BLaER1 (cell line): Measurements from ENCODE around the gene PARD6G.

ENCODE experiments used
- H3K27ac ChIP-seq: shearing (Covaris generic); formaldehyde crosslinking; 2 replicates; pipeline ENCODE4 v1.8.1; 2022
- H3K27me3 ChIP-seq: shearing (Covaris generic); formaldehyde crosslinking; 2 replicates; pipeline ENCODE4 v1.8.1; 2022
- H3K36me3 ChIP-seq: shearing (Covaris generic); formaldehyde crosslinking; 2 replicates; pipeline ENCODE4 v1.8.1; 2022
- H3K4me1 ChIP-seq: shearing (Covaris generic); formaldehyde crosslinking; 2 replicates; pipeline ENCODE4 v1.8.1; 2022
- H3K4me2 ChIP-seq: shearing (Covaris generic); formaldehyde crosslinking; 2 replicates; pipeline ENCODE4 v1.8.1; 2022
- H3K4me3 ChIP-seq: shearing (Covaris generic); formaldehyde crosslinking; 2 replicates; pipeline ENCODE4 v1.8.1; 2022
- H3K9ac ChIP-seq: shearing (Covaris generic); formaldehyde crosslinking; 2 replicates; pipeline ENCODE4 v1.8.1; 2022
- H3K9me3 ChIP-seq: shearing (Covaris generic); formaldehyde crosslinking; 2 replicates; pipeline ENCODE4 v1.8.1; 2022
- H4K20me1 ChIP-seq: shearing (Covaris generic); formaldehyde crosslinking; 2 replicates; pipeline ENCODE4 v1.8.1; 2022
- Cebpa-rat ChIP-seq: shearing (Covaris generic); IDR thresholded peaks from 2 replicates; pipeline ENCODE4 v1.8.1; 2022

PARD6G gene

GRCh38 chr18:80213182-80213581, 34.1 kb downstream of the PARD6G start:
- no peak overlapping the region for H3K4me2 ChIP-seq
- no peak overlapping the region for H3K4me3 ChIP-seq

DNA sequence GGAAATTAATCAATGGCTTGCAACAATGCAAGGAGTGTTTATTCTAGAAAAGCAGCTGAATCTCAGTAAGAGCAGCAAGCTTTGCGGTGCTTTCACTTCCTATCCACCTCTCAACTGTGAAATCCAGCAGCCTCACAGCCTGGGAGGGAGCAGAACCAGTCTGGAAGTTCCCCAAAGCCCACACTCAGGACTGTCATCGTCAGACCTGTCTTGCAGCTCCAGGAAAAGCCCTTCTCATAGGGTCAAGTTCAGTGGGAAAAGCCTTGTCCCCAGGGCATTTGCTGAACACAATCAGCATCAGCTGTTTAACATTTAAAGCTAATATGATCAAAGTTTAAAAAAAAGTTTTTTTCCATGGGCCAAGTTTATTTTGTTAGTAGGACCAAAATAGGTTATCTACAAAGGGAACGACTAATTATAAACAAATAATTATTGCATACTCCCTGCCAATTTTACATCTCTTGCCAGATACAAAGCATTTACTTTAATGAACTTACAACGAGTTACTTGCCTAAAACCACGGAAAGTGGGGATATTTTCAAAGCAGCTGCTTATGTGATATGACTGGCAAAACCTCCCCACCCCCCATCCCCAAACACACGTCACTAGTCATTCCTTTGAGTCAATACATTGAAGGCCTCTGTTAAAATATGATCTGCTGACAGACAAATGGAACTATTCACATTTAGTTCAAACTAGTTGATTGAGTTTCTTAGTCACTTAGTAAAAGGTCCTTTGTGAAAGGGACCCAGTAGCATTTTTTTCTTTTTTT, 36.8 kb downstream of the PARD6G start:
- H3K27me3 ChIP-seq, result no peaks in the 10 kb centered on the region
- no peak overlapping the region for H3K4me3 ChIP-seq
- peaks cover 15% of the 10 kb centered on the region for H3K9me3 ChIP-seq
- peaks cover 11% of the 10 kb centered on the region for H3K4me1 ChIP-seq
- H3K4me2 ChIP-seq, result peak overlapping the region; percentile 43
- H3K36me3 ChIP-seq, result no peaks in the 10 kb centered on the region
- no peak overlapping the region for H3K9ac ChIP-seq
- no peak for TF ChIP-seq Cebpa-rat
- H4K20me1 ChIP-seq, result no peaks in the 10 kb centered on the region
- no peak overlapping the region for H3K27ac ChIP-seq

More at GRCh38 chr18:80213182-80213581, 34.1 kb downstream of the PARD6G start:
- Histone ChIP-seq H3K9ac (no peak overlapping the region), H3K36me3 (no peaks in the 10 kb centered on the region), H3K9me3 (peaks cover 15% of the 10 kb centered on the region), H4K20me1 (no peaks in the 10 kb centered on the region), H3K27ac (no peak overlapping the region), H3K4me1 (peaks cover 11% of the 10 kb centered on the region), H3K27me3 (no peaks in the 10 kb centered on the region)
- TF ChIP-seq Cebpa-rat, result no peak

- Histone ChIP-seq H3K4me3 (no peak overlapping the region), H3K4me1 (peaks cover 11% of the 10 kb centered on the region), H4K20me1 (no peaks in the 10 kb centered on the region), H3K4me2 (no peak overlapping the region), H3K36me3 (no peaks in the 10 kb centered on the region), H3K9ac (no peak overlapping the region), H3K9me3 (peaks cover 6% of the 10 kb centered on the region; the same call in 1 of the 2 replicates), H3K27me3 (no peaks in the 10 kb centered on the region), H3K27ac (no peak overlapping the region)
- TF ChIP-seq Cebpa-rat, result no peak
Observed at GRCh38 chr18:80208620-80209019, 38.7 kb downstream of the PARD6G start.

DNA sequence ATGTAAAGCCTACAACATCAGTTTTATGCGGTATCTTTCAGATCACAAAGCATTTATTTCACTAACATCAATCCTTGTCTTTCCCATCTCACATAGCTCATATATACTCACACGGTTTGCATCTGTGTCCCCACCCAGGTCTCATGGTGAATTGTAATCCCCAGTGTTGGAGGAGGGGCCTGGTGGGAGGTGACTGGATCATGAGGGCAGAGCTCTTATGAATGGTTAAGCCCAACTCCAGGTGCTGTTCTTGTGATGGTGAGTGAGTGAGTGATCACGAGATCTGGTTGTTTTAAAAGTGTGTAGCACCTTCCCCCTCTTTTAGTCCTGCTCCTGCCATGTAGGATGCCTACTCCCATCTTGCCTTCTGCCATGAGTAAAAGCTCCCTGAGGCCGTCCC, 42.0 kb downstream of the PARD6G start:
- H4K20me1 ChIP-seq, result no peaks in the 10 kb centered on the region
- no peaks in the 10 kb centered on the region for H3K9me3 ChIP-seq
- no peak overlapping the region for H3K4me3 ChIP-seq
- no peak for TF ChIP-seq Cebpa-rat
- H3K9ac ChIP-seq, result no peak overlapping the region
- no peak overlapping the region for H3K27ac ChIP-seq
- H3K4me2 ChIP-seq, result no peak overlapping the region
- H3K36me3 ChIP-seq, result no peaks in the 10 kb centered on the region
- H3K4me1 ChIP-seq, result peaks cover 22% of the 10 kb centered on the region
- H3K27me3 ChIP-seq, result no peaks in the 10 kb centered on the region

- Histone ChIP-seq H3K9me3 (no peaks in the 10 kb centered on the region), H3K27ac (no peak overlapping the region), H3K4me3 (no peak overlapping the region), H3K9ac (no peak overlapping the region), H3K4me2 (no peak overlapping the region), H3K36me3 (no peaks in the 10 kb centered on the region), H3K4me1 (peaks cover 16% of the 10 kb centered on the region), H4K20me1 (no peaks in the 10 kb centered on the region), H3K27me3 (no peaks in the 10 kb centered on the region)
- TF ChIP-seq Cebpa-rat, result no peak
Observed at GRCh38 chr18:80204142-80204541, 43.2 kb downstream of the PARD6G start.

GRCh38 chr18:80203249-80203648, 44.1 kb downstream of the PARD6G start:
- H3K36me3 ChIP-seq, result no peaks in the 10 kb centered on the region
- H3K4me1 ChIP-seq, result peaks cover 16% of the 10 kb centered on the region
- H3K27me3 ChIP-seq, result no peaks in the 10 kb centered on the region
- H3K4me3 ChIP-seq, result no peak overlapping the region
- no peaks in the 10 kb centered on the region for H4K20me1 ChIP-seq
- no peaks in the 10 kb centered on the region for H3K9me3 ChIP-seq
- no peak overlapping the region for H3K9ac ChIP-seq
- H3K27ac ChIP-seq, result no peak overlapping the region
- no peak overlapping the region for H3K4me2 ChIP-seq
- no peak for TF ChIP-seq Cebpa-rat

DNA sequence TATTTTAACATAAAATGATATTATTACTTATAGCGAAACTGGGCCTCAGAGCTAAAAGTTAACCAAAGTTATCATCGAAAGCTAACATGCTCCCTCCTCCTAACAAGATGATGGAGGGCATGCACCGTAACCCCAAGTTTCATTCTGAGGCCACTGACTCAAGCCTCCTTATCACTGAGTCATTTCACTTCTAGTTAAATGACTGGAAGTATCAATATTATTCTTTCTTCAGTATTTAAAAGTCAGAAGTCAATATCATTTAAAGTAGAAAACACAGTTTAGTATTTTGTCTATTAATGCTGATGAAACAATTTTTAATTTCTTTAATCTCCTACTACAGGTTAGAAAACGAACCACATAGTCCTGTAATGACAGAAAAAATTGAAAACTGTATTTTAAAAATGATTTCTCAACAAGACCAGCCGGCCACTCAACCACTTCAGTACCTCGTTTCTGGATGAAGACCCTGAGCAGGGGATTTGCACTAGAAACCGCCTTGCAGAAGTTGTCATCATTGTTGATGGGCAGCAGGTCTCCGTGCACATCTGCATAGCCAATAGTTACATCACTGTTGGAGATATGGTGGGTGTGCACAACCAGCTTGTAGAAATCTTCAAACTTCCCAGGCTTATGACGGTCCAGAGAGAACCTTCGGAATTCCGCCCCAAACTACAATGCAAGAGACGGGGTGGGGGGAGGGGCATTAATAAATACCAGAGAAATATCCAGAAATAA, 44.9 kb downstream of the PARD6G start:
- H3K9me3 ChIP-seq, result no peaks in the 10 kb centered on the region
- H3K4me1 ChIP-seq, result peaks cover 16% of the 10 kb centered on the region
- no peak overlapping the region for H3K4me3 ChIP-seq
- no peaks in the 10 kb centered on the region for H4K20me1 ChIP-seq
- H3K4me2 ChIP-seq, result no peak overlapping the region
- no peak overlapping the region for H3K27ac ChIP-seq
- TF ChIP-seq Cebpa-rat, result no peak
- H3K9ac ChIP-seq, result no peak overlapping the region
- H3K27me3 ChIP-seq, result no peaks in the 10 kb centered on the region
- no peaks in the 10 kb centered on the region for H3K36me3 ChIP-seq

GRCh38 chr18:80201739-80202138, 45.6 kb downstream of the PARD6G start:
- H3K9ac ChIP-seq, result no peak overlapping the region
- H3K4me1 ChIP-seq, result peaks cover 16% of the 10 kb centered on the region
- no peaks in the 10 kb centered on the region for H3K9me3 ChIP-seq
- TF ChIP-seq Cebpa-rat, result no peak
- no peaks in the 10 kb centered on the region for H3K27me3 ChIP-seq
- H4K20me1 ChIP-seq, result no peaks in the 10 kb centered on the region
- peak overlapping the region; percentile 30; the same call in 1 of the 2 replicates for H3K27ac ChIP-seq
- no peaks in the 10 kb centered on the region for H3K36me3 ChIP-seq
- H3K4me2 ChIP-seq, result peak overlapping the region; percentile 24
- no peak overlapping the region for H3K4me3 ChIP-seq

DNA sequence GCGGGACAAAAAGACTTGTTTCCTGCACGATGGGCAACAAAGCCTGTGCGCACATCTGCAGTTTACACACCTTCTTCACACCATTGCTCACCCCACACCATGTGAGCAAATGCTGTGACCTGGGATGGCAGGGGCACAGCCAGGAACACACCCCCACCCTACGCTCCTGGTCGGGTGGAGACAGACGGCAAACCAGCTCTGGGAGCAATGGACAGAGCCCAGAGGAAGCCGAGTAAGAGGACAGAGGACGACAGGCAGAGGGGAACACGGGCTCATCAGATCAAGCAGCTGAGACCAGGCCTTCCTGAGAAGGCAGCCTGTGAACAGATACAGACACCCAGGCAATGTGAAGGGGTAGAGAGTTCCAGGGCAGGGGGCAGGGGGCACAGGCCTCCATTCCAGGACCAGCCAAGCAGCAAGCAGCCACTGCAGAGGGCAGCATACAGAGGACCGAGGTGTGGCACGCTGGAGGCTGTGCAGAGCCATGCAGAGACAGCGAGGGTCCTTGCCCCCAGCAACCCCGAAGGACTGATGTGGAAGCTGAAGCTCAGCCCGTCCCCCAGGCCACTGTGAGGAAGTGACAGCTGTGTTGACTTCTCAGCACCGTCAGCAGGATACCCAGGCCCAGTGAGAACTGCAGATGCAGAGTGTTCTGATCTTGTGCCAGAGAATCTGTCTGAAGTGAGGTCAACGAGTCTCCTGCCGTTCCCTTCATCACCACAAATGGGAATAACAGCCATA, 46.2 kb downstream of the PARD6G start:
- Histone ChIP-seq H3K9me3 (no peaks in the 10 kb centered on the region), H3K27me3 (no peaks in the 10 kb centered on the region), H3K4me2 (peak overlapping the region; percentile 24), H3K27ac (peak overlapping the region; percentile 30), H3K36me3 (no peaks in the 10 kb centered on the region), H3K4me1 (peaks cover 16% of the 10 kb centered on the region), H3K4me3 (no peak overlapping the region), H4K20me1 (no peaks in the 10 kb centered on the region), H3K9ac (no peak overlapping the region)
- no peak for TF ChIP-seq Cebpa-rat
